ENCODE results near the gene ZNF668. TPM values are rescaled to one million over a fixed set of nuclear protein-coding genes. Genes with fewer than 3 reads are reported as not detected.

ZNF668 gene
- 15.6 and 15.9 TPM in 2 replicates for total RNA-seq

GRCh38 chr16:31073970-31074813, at the start of gene ZNF668, which contains the start of gene ZNF646:
ZNF668 (minus strand) TSS chr16:31074240; CDS start chr16:31064459, 9,781 bp downstream.
ZNF646 (plus strand) TSS chr16:31074422; CDS start chr16:31076325, 1,903 bp downstream.
- H3K27me3 Mint-ChIP-seq, result no peaks in the 10 kb centered on the region
- peak within 1 kb of the TSS; percentile 90 for H3K4me3 Mint-ChIP-seq
- peaks cover 36% of the 10 kb centered on the region for H3K36me3 Mint-ChIP-seq (ENCODE audit: low read depth)
- intact Hi-C loops (cut with micrococcal nuclease), result loop anchor here (1.0 to 5.0 kb wide), 13 partner anchors 21 to 795 kb away; partner anchors contain the start of genes ARMC5, BCKDK, FBRS and FBXL19
- H3K9me3 Mint-ChIP-seq, result no peaks in the 10 kb centered on the region
- DNase-seq, result peak; percentile 99
- H3K4me1 Mint-ChIP-seq, result peaks cover 31% of the 10 kb centered on the region
- peak within 1 kb of the TSS; percentile 93 for H3K27ac Mint-ChIP-seq

GRCh38 chr16:31120129-31120528, 46.1 kb upstream of the ZNF668 start:
- Mint-ChIP-seq H3K27me3 (no peaks in the 10 kb centered on the region), H3K4me3 (no peak overlapping the region), H3K27ac (no peak overlapping the region), H3K4me1 (peaks cover 8% of the 10 kb centered on the region), H3K36me3 (ENCODE audit: low read depth) (peaks cover 35% of the 10 kb centered on the region), H3K9me3 (no peaks in the 10 kb centered on the region)
- intact Hi-C loops (cut with micrococcal nuclease), result no loop called here
- DNase-seq, result no peak

DNA sequence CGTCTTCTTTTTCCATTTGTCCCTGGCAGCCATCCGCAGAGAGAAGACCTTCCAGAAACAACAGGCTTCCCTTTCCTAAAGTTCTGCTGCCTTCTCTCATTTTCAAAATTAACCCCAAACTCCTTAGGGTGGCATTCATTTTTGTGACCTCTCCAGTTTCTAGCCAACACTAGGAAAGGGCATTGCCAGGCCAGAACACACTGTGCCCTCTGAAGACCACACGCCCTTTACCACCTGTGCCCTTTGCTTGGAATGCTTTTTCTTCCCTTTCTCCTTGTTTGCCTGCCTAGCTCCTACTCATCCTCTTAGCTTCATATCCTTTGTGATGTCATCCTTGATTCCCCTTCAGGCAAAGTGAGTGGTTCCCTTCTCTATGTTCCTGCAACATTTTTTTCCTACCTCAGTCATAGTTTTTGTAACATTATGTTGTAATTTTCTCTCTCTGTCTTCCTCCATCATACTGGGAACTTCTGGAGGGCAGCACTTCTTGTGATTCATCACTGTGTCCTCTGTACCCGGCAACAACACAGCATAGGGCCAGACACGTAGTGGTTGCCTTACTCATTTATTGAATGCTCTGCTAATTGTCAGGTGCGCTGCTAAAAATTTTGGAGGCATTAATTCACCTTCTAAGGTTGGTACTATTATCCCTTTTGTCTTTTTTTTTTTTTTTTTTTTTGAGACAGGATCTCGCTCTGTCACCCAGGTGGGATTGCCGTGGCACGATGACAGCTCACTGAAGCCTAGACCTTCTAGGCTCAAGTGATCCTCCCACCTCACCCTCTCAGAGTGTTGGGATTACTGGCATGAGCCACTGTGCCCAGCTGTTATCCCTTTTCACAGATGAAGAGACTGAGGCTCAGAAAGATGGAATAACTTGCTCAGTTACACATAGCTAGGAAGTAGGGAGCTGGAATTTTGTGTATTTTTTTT, 44.4 kb upstream of the ZNF668 start:
- Mint-ChIP-seq H3K36me3 (ENCODE audit: low read depth) (peaks cover 32% of the 10 kb centered on the region), H3K4me3 (peak overlapping the region; percentile 88), H3K27me3 (no peaks in the 10 kb centered on the region), H3K27ac (peak overlapping the region; percentile 89), H3K4me1 (peaks cover 11% of the 10 kb centered on the region), H3K9me3 (no peaks in the 10 kb centered on the region)
- no peak for DNase-seq
- intact Hi-C loops (cut with micrococcal nuclease), result loop anchor here (5.0 kb wide), 1 partner anchor 161 kb away; the partner anchor contains the start of gene SETD1A

DNA sequence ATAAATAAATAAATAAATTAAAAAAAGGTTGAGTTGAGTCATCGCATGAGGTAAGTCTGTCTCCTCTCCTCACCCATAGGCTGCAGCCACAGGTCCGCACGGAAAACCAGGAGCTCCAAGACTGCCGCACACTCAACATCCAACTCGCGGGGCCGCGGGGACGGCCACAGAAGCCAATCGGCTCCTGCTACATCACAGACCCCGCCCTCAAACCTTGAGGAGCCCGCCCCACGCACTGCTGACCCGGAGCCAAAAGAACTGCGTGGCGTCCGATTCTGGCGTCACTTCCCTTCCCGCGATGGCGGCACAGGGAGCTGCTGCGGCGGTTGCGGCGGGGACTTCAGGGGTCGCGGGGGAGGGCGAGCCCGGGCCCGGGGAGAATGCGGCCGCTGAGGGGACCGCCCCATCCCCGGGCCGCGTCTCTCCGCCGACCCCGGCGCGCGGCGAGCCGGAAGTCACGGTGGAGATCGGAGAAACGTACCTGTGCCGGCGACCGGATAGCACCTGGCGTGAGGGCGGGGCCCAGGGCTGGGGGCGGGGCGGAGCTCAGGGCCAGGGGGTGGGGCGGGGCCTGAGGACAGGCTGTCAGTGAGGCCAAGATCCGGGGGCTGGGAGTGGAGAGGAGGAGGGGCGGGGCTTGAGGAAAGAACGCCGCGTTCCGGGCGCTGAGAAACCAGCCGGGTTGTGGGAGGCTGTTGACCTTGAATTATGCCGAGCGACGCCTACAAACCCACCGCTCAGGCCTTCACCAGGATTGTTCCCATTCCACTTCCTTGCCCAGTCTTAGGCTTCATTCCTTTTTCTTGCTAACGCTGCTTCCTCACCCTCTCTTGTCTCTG, 43.6 kb upstream of the ZNF668 start, which contains the start of gene KAT8:
Gene KAT8, plus strand, starts transcription at position 281 of the 839 bp plus-strand sequence. Its CDS starts 18 bp downstream, at position 299.
- H3K27me3 Mint-ChIP-seq, result no peaks in the 10 kb centered on the region
- peaks cover 34% of the 10 kb centered on the region for H3K36me3 Mint-ChIP-seq (ENCODE audit: low read depth)
- intact Hi-C loops (cut with micrococcal nuclease), result loop anchor here (1.0 to 5.0 kb wide), 6 partner anchors 25 to 195 kb away; partner anchors contain the start of genes SETD1A, STX4, ZNF646 and ZNF668
- DNase-seq, result peak; percentile 99
- peaks cover 11% of the 10 kb centered on the region for H3K4me1 Mint-ChIP-seq
- peak within 1 kb of the TSS; percentile 88 for H3K4me3 Mint-ChIP-seq
- H3K9me3 Mint-ChIP-seq, result no peaks in the 10 kb centered on the region
- peak within 1 kb of the TSS; percentile 89 for H3K27ac Mint-ChIP-seq

- intact Hi-C loops (cut with micrococcal nuclease), result no loop called here
- Mint-ChIP-seq H3K4me1 (peaks cover 19% of the 10 kb centered on the region), H3K27ac (peak overlapping the region; percentile 34), H3K4me3 (no peak overlapping the region), H3K27me3 (no peaks in the 10 kb centered on the region), H3K36me3 (ENCODE audit: low read depth) (peaks cover 32% of the 10 kb centered on the region), H3K9me3 (no peaks in the 10 kb centered on the region)
- DNase-seq, result no peak
These were observed 40.4 kb upstream of the ZNF668 start for GRCh38 chr16:31114468-31114867.

GRCh38 chr16:31113121-31114120, 39.4 kb upstream of the ZNF668 start:
- H3K36me3 Mint-ChIP-seq (ENCODE audit: low read depth), result peaks cover 33% of the 10 kb centered on the region
- H3K9me3 Mint-ChIP-seq, result no peaks in the 10 kb centered on the region
- no peak overlapping the region for H3K4me3 Mint-ChIP-seq
- H3K4me1 Mint-ChIP-seq, result peaks cover 18% of the 10 kb centered on the region
- no peak for DNase-seq
- no peaks in the 10 kb centered on the region for H3K27me3 Mint-ChIP-seq
- H3K27ac Mint-ChIP-seq, result peak overlapping the region; percentile 71
- intact Hi-C loops (cut with micrococcal nuclease), result no loop called here

GRCh38 chr16:31112711-31113110, 38.7 kb upstream of the ZNF668 start:
- peaks cover 17% of the 10 kb centered on the region for H3K4me1 Mint-ChIP-seq
- no peak for DNase-seq
- H3K9me3 Mint-ChIP-seq, result no peaks in the 10 kb centered on the region
- H3K4me3 Mint-ChIP-seq, result no peak overlapping the region
- intact Hi-C loops (cut with micrococcal nuclease), result no loop called here
- H3K27me3 Mint-ChIP-seq, result no peaks in the 10 kb centered on the region
- H3K36me3 Mint-ChIP-seq (ENCODE audit: low read depth), result peaks cover 31% of the 10 kb centered on the region
- H3K27ac Mint-ChIP-seq, result no peak overlapping the region

GRCh38 chr16:31111881-31112466, 37.9 kb upstream of the ZNF668 start:
- Mint-ChIP-seq H3K4me3 (no peak overlapping the region), H3K27me3 (no peaks in the 10 kb centered on the region), H3K4me1 (peaks cover 22% of the 10 kb centered on the region), H3K9me3 (no peaks in the 10 kb centered on the region), H3K27ac (no peak overlapping the region), H3K36me3 (ENCODE audit: low read depth) (peaks cover 31% of the 10 kb centered on the region)
- DNase-seq, result no peak
- intact Hi-C loops (cut with micrococcal nuclease), result no loop called here

- peak overlapping the region; percentile 80 for H3K4me3 Mint-ChIP-seq
- H3K27ac Mint-ChIP-seq, result peak overlapping the region; percentile 45
- H3K27me3 Mint-ChIP-seq, result no peaks in the 10 kb centered on the region
- H3K4me1 Mint-ChIP-seq, result peaks cover 24% of the 10 kb centered on the region
- DNase-seq, result no peak
- no peaks in the 10 kb centered on the region for H3K9me3 Mint-ChIP-seq
- peaks cover 31% of the 10 kb centered on the region for H3K36me3 Mint-ChIP-seq (ENCODE audit: low read depth)
- intact Hi-C loops (cut with micrococcal nuclease), result no loop called here
These were observed 36.3 kb upstream of the ZNF668 start for GRCh38 chr16:31110106-31111034.

DNA sequence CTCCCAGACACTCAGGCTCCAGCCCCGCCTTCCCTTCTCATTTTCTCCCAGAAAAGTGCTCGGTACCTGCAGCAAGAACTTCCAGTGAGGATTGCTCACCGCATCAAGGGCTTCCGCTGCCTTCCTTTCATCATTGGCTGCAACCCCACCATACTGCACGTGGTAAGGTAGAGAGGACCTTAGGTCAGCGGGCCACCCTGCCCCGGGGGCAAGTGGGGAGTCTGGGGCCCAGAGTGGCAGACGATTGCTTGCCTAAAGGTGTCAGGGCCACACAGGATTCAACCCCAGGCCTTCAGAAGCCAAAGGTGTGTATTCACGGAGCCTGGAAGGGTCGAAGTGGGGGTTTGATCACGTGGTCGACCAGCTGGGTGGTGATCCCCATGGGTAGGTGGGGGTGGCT, 35.6 kb upstream of the ZNF668 start:
- H3K36me3 Mint-ChIP-seq (ENCODE audit: low read depth), result peaks cover 30% of the 10 kb centered on the region

More for the DNA sequence above, 35.6 kb upstream of the ZNF668 start:
- H3K27ac Mint-ChIP-seq, result peak overlapping the region; percentile 77
- intact Hi-C loops (cut with micrococcal nuclease), result loop anchor here (2.0 to 10.0 kb wide), 5 partner anchors 15 to 345 kb away; partner anchors contain the start of genes ARMC5, STX4, VKORC1 and ZNF646
- H3K4me1 Mint-ChIP-seq, result peaks cover 24% of the 10 kb centered on the region
- H3K9me3 Mint-ChIP-seq, result no peaks in the 10 kb centered on the region
- H3K4me3 Mint-ChIP-seq, result peak overlapping the region; percentile 80
- DNase-seq, result no peak
- H3K27me3 Mint-ChIP-seq, result no peaks in the 10 kb centered on the region

All from activated CD4-positive, alpha-beta T cell treated with anti-CD3 and anti-CD28 coated beads, Interleukin-2, amount 10 ng/mL, durations not matched to agents 24 days and 14 days (primary cell).